BLaER1 (cell line): Measurements from ENCODE around the gene MAIP1.
"Not testable (repeated sequence)": the region's sequence is repeated elsewhere in the genome, so short reads cannot be mapped to it uniquely, and the experiment has no call there.

Experiments used
- H3K27ac ChIP-seq: shearing (Covaris generic); formaldehyde crosslinking; 2 replicates; pipeline ENCODE4 v1.8.1; 2022
- H3K27me3 ChIP-seq: shearing (Covaris generic); formaldehyde crosslinking; 2 replicates; pipeline ENCODE4 v1.8.1; 2022
- H3K36me3 ChIP-seq: shearing (Covaris generic); formaldehyde crosslinking; 2 replicates; pipeline ENCODE4 v1.8.1; 2022
- H3K4me1 ChIP-seq: shearing (Covaris generic); formaldehyde crosslinking; 2 replicates; pipeline ENCODE4 v1.8.1; 2022
- H3K4me2 ChIP-seq: shearing (Covaris generic); formaldehyde crosslinking; 2 replicates; pipeline ENCODE4 v1.8.1; 2022
- H3K4me3 ChIP-seq: shearing (Covaris generic); formaldehyde crosslinking; 2 replicates; pipeline ENCODE4 v1.8.1; 2022
- H3K9ac ChIP-seq: shearing (Covaris generic); formaldehyde crosslinking; 2 replicates; pipeline ENCODE4 v1.8.1; 2022
- H3K9me3 ChIP-seq: shearing (Covaris generic); formaldehyde crosslinking; 2 replicates; pipeline ENCODE4 v1.8.1; 2022
- H4K20me1 ChIP-seq: shearing (Covaris generic); formaldehyde crosslinking; 2 replicates; pipeline ENCODE4 v1.8.1; 2022
- Cebpa-rat ChIP-seq: shearing (Covaris generic); IDR thresholded peaks from 2 replicates; pipeline ENCODE4 v1.8.1; 2022

The MAIP1 gene, protein sequence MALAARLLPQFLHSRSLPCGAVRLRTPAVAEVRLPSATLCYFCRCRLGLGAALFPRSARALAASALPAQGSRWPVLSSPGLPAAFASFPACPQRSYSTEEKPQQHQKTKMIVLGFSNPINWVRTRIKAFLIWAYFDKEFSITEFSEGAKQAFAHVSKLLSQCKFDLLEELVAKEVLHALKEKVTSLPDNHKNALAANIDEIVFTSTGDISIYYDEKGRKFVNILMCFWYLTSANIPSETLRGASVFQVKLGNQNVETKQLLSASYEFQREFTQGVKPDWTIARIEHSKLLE

DNA sequence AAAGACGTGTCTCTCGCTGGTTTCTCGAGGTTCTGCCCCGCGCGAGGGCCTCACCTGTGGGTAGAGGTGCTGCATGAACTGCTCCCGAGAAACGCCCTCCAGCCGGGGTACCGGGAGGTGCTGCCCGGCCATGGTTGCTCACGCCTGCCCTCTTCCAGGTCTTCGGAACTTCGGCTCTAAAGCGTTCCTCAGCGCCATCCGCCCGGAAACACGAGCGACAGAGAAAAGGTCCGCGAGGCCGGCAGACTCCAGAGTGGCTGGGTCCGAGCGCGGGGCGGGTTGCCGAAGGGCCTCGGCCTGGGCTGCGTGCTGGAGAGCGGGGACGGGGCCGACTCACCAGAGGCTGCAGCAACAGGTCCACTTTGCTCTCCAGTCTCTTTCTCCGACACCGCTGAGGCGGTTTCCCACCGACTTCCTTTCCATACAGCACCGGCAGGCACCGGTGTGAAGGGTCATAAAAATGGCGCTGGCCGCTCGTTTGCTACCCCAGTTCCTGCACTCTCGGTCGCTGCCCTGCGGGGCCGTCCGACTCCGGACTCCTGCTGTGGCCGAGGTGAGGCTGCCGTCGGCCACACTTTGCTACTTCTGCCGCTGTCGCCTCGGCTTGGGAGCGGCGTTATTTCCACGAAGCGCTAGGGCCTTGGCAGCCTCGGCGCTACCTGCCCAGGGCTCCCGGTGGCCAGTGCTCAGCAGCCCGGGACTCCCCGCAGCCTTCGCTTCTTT, at the start of gene MAIP1, which contains the start of gene TYW5:
Gene MAIP1, plus strand, starts transcription at position 244 of the 723 bp plus-strand sequence. Its CDS starts 217 bp downstream, at position 461.
Gene TYW5, minus strand, starts transcription at position 153 of the 723 bp plus-strand sequence. Its CDS starts 21 bp downstream, at position 132.
- H3K36me3 ChIP-seq: peaks cover 32% of the 10 kb centered on the region
- peak within 1 kb of the TSS; percentile 96 for H3K9ac ChIP-seq
- H3K4me1 ChIP-seq: peaks cover 37% of the 10 kb centered on the region
- H3K9me3 ChIP-seq: no peaks in the 10 kb centered on the region
- no peak for TF ChIP-seq Cebpa-rat
- no peaks in the 10 kb centered on the region for H3K27me3 ChIP-seq
- peak within 1 kb of the TSS; percentile 97 for H3K27ac ChIP-seq
- H3K4me2 ChIP-seq: peak within 1 kb of the TSS; percentile 90
- H4K20me1 ChIP-seq: peaks cover 31% of the 10 kb centered on the region
- peak within 1 kb of the TSS; percentile 77 for H3K4me3 ChIP-seq

DNA sequence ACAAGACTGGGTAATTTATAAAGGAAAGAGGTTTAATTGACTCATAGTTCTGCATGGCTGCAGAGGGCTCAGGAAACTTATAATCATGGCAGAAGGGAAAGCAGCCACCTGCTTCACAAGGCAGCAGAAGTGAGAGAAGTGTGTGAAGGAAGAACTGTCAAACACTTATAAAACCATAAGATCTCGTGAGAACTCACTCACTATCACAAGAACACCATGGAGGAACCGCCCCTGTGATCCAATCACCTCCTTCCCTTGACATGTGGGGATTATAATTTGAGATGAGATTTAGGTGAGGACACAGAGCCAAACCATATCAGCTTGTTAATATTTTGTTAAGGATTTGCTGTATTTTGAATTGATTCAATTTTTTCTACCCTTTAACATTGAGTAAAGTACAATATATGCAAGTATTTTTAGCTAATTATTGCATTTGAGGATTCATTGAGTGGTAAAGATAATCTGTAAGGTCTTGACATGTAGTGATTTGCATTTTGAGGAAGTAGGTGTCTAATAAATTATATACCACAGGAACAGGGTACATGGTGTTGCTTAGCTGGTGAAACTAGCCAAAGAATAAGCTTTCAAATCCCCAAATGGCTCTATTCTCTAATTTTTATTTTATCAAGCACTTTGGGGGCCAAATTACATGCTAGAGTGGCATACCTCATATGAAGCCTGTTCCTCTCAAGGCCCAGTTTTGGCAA, 48.2 kb upstream of the MAIP1 start:
- Histone ChIP-seq H3K9me3 (no peaks in the 10 kb centered on the region), H3K27ac (no peak overlapping the region), H3K4me1 (peaks cover 19% of the 10 kb centered on the region), H3K4me2 (no peak overlapping the region), H3K9ac (no peak overlapping the region), H3K36me3 (no peaks in the 10 kb centered on the region), H4K20me1 (peaks cover 5% of the 10 kb centered on the region), H3K4me3 (no peak overlapping the region), H3K27me3 (no peaks in the 10 kb centered on the region)
- no peak for TF ChIP-seq Cebpa-rat

DNA sequence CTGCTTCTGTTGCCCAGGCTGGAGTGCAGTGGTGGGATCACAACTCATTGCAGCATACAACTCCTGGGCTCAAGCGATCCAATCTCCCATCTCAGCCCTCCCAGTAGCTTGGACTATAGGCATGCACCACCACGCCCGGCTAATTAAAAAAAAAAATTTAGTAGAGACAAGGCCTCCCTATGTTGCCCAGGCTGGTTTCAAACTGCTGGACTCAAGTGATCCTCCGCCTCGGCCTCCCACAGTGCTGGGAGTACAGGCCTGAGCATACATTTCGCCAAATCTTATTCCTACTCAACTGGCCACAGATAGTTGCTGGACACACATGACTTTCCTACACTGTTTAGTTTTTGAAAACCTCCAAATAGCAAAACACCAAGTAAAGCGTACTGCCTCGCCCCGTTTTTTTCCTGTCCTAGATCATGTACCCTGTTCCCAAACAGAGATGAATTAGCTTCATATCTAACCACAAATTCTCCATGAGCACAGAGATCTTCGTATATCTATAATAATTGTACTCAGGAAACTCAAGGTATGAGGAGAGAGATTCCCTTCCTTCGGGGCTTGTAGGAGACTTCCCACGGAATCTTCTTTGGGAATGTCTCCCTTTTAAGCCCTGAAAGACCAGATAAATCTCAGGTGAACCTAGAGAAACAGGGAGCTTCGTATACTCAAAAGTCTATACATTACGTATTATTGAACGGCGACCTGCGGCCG, 44.9 kb upstream of the MAIP1 start:
- peak overlapping the region; percentile 90 for H3K4me2 ChIP-seq
- H3K27ac ChIP-seq: peak overlapping the region; percentile 98; the same call in 1 of the 2 replicates
- peak overlapping the region; percentile 94 for H3K4me3 ChIP-seq
- H3K27me3 ChIP-seq: no peaks in the 10 kb centered on the region
- peak overlapping the region; percentile 97 for H3K9ac ChIP-seq
- TF ChIP-seq Cebpa-rat: no peak
- peaks cover 32% of the 10 kb centered on the region for H4K20me1 ChIP-seq
- H3K4me1 ChIP-seq: peaks cover 40% of the 10 kb centered on the region
- H3K9me3 ChIP-seq: peaks cover 8% of the 10 kb centered on the region; the same call in 1 of the 2 replicates
- H3K36me3 ChIP-seq: peaks cover 20% of the 10 kb centered on the region

DNA sequence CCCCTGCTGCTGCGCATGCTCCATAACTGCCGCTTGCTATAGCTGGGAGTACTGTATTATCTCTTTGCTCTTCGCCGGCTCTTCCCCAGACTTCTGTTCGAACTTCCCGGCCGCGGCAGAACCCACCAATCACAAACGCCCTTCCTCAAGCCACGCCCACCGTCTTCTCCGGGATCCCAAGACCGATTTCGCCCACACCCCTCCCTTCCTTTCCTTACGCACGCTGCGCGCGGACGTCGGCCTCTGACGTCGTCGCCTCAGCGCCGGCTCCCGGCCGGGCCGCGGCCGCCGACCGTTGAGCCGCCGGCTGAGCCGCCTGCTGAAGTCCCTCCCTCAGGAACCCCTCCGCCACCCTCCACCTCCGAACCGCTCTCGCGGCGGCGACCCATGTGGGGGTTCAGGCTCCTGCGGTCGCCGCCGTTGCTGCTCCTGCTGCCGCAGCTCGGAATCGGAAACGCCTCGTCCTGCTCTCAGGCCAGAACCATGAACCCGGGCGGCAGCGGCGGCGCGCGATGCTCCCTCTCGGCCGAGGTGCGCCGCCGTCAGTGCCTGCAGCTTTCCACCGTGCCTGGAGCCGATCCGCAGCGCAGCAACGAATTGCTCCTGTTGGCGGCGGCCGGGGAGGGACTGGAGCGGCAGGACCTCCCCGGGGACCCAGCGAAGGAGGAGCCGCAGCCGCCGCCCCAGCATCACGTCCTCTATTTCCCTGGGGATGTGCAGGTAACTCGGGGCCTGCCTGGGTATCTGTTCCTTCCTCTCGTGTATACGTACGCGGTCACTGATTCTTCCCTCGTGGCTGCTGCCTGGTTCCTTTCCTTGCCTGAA, 44.1 kb upstream of the MAIP1 start, which contains the start of gene C2orf69:
Gene C2orf69, plus strand, starts transcription at position 242 of the 825 bp plus-strand sequence. Its CDS starts 146 bp downstream, at position 388.
- peaks cover 15% of the 10 kb centered on the region for H3K9me3 ChIP-seq
- TF ChIP-seq Cebpa-rat: no peak
- no peaks in the 10 kb centered on the region for H3K27me3 ChIP-seq
- peak within 1 kb of the TSS; percentile 98 for H3K27ac ChIP-seq
- H3K9ac ChIP-seq: peak within 1 kb of the TSS; percentile 97
- peak within 1 kb of the TSS; percentile 90 for H3K4me2 ChIP-seq
- peak within 1 kb of the TSS; percentile 94 for H3K4me3 ChIP-seq
- peaks cover 40% of the 10 kb centered on the region for H3K4me1 ChIP-seq
- peaks cover 28% of the 10 kb centered on the region for H3K36me3 ChIP-seq
- H4K20me1 ChIP-seq: peaks cover 32% of the 10 kb centered on the region

DNA sequence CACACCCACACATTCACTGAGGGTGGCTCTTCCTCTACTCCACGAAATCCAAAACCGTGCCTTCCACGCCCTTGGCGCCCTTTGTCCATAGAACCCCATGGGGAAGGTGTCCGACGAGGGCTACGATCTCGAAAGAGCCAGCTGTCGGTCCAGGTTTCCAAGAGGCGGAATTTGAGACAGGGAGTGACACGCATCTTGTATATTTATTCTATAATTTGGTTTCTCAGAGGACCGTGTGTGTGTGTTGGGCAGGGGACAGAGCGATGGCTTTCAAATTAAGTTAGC, 43.6 kb upstream of the MAIP1 start:
- Histone ChIP-seq H3K27ac (peak overlapping the region; percentile 98), H3K4me1 (peaks cover 39% of the 10 kb centered on the region), H3K36me3 (peaks cover 33% of the 10 kb centered on the region), H3K9ac (peak overlapping the region; percentile 97), H4K20me1 (peaks cover 32% of the 10 kb centered on the region), H3K9me3 (peaks cover 21% of the 10 kb centered on the region), H3K27me3 (no peaks in the 10 kb centered on the region), H3K4me2 (peak overlapping the region; percentile 88), H3K4me3 (peak overlapping the region; percentile 94)
- no peak for TF ChIP-seq Cebpa-rat

GRCh38 chr2:199912553-199913114, 42.7 kb upstream of the MAIP1 start:
- Histone ChIP-seq H3K4me1 (peaks cover 32% of the 10 kb centered on the region), H3K9me3 (peaks cover 29% of the 10 kb centered on the region), H3K4me3 (peak overlapping the region; percentile 94), H4K20me1 (peaks cover 36% of the 10 kb centered on the region), H3K4me2 (peak overlapping the region; percentile 88), H3K9ac (peak overlapping the region; percentile 97), H3K36me3 (peaks cover 41% of the 10 kb centered on the region)
- H3K27me3 ChIP-seq, H3K27ac ChIP-seq: not testable (repeated sequence)

DNA sequence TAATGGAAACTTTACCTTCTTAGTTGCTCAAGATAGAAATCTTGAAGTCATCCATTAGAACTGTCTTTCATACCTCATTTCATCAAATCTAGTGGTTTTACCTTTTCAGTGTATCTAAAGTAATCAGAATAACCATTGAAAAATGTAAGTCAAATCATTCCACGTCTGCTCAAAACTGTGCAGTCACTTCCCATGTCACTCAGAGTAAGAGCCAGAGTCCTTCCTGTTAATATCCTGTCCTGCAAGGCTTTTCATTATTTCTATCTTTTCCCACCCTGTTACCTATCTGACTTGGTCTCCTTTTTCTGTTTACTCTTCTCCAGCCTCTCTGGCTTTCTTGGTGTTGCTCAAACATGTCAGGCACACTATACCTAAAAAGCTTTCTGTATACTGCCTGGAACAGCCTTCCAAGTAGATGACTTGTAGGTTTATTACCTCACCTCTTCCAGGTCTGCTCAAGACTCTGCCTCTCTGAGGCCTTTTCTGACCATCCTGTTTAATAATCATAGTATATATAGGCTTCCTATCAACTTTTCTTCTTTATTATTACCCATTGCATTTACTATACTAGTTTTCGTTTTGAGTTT, 40.9 kb upstream of the MAIP1 start:
- Histone ChIP-seq H3K4me3 (no peak overlapping the region; the same call in 1 of the 2 replicates), H3K9ac (no peak overlapping the region), H3K27ac (no peak overlapping the region), H3K4me1 (peaks cover 32% of the 10 kb centered on the region), H3K4me2 (peak overlapping the region; percentile 45), H4K20me1 (peaks cover 48% of the 10 kb centered on the region), H3K36me3 (peaks cover 60% of the 10 kb centered on the region), H3K27me3 (no peaks in the 10 kb centered on the region), H3K9me3 (peaks cover 42% of the 10 kb centered on the region)
- no peak for TF ChIP-seq Cebpa-rat

DNA sequence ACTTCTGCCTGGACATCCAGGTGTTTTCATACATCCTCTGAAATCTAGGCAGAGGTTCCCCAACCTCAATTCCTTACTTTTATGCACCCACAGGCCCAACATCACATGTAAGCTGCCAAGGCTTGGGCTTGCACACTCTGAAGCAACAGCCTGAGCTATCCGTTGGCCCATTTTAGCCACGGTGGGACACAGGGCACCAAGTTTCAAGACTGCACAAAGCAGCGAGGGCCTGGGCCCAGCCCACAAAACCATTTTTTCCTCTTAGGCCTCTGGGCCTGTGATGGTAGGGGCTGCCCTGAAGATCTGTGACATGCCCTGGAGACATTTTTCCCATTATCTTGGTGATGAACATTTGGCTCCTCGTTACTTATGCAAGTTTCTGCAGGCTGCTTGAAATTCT, 38.4 kb upstream of the MAIP1 start:
- Histone ChIP-seq H3K36me3 (peaks cover 72% of the 10 kb centered on the region), H3K4me2 (no peak overlapping the region), H4K20me1 (peaks cover 66% of the 10 kb centered on the region), H3K27ac (no peak overlapping the region), H3K9me3 (peaks cover 49% of the 10 kb centered on the region), H3K9ac (no peak overlapping the region), H3K4me3 (peak overlapping the region; percentile 36; the same call in 1 of the 2 replicates), H3K27me3 (no peaks in the 10 kb centered on the region), H3K4me1 (peaks cover 22% of the 10 kb centered on the region)
- TF ChIP-seq Cebpa-rat: no peak
